HEK293T (cell line): Measurements from ENCODE around the gene AGBL4.

Source experiments
- SP1 ChIP-seq: fragments of 450-650 bp; IDR thresholded peaks from 2 replicates; pipeline ENCODE4 v1.6.1; 2017
- TARDBP ChIP-seq: fragments of 450-650 bp; IDR thresholded peaks from 2 replicates; pipeline ENCODE4 v1.6.1; 2016

- TF ChIP-seq TARDBP = no peak
- TF ChIP-seq SP1 = no peak
These were observed 206.1 kb downstream of the AGBL4 start for GRCh38 chr1:49817681-49818080.
